GM21390 (cell line): ENCODE results near the gene SLAIN2.

ENCODE experiments used
- ATAC-seq: cut with Tn5 transposase; IDR thresholded peaks from one replicate; pipeline ENCODE4 v1.9.1; 2021; ENCODE audit not compliant: unreplicated experiment

The SLAIN2 gene

DNA sequence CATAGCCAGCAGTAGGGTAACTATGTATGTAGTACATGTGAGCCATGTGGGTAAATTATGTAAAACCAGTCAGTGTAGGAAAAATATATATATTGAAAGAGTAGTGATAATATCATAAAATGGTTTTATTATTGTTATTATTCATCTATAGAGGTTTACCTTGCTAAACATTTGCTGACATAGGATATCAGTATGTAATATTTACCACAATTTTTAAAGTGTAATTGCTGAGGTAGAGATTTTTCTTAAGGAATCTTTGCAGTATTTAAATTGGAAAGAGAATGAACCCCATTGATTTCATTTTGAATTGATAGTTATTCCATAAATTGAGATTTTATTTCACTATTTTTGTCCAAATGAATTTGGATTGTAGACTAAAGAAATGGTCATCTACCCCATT is 27.1 kb downstream of the SLAIN2 start:
- no peak for ATAC-seq

DNA sequence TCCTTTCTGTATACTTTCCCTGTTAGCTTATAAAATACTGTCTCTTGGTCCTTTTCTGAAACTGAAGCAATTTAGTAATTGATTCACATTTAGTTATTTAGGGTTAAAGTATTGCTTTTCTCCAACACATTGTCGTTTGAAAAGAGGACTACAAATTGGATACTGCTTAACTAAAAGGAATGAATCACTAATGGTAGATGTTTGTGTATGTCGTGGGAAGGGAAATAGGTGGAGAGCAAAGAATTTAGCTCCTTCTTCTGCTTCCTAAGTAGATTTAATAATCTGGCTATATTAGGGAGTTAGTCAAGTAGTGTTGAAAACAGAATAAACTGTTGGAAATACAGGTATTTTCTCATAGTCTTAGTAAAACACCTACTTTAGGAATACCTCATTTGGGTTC is 27.9 kb downstream of the SLAIN2 start:
- ATAC-seq = no peak

DNA sequence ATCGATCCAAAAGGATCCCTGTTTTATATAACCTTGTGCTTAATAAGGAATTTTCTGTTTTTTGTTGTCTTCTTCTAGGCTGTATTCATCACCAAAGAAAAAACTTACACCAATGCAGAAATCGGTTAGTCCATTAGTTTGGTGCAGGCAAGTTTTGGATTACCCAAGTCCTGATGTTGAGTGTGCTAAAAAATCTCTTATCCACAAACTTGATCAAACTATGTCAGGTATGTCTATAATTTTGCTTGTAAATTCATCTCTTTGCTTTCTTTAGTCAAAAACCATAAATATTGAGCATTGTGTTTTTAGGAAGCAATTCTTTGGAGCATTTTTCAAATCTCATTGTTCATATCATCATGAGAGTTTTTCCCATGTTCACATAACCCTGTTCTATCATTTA is 28.4 kb downstream of the SLAIN2 start:
- ATAC-seq = no peak

DNA sequence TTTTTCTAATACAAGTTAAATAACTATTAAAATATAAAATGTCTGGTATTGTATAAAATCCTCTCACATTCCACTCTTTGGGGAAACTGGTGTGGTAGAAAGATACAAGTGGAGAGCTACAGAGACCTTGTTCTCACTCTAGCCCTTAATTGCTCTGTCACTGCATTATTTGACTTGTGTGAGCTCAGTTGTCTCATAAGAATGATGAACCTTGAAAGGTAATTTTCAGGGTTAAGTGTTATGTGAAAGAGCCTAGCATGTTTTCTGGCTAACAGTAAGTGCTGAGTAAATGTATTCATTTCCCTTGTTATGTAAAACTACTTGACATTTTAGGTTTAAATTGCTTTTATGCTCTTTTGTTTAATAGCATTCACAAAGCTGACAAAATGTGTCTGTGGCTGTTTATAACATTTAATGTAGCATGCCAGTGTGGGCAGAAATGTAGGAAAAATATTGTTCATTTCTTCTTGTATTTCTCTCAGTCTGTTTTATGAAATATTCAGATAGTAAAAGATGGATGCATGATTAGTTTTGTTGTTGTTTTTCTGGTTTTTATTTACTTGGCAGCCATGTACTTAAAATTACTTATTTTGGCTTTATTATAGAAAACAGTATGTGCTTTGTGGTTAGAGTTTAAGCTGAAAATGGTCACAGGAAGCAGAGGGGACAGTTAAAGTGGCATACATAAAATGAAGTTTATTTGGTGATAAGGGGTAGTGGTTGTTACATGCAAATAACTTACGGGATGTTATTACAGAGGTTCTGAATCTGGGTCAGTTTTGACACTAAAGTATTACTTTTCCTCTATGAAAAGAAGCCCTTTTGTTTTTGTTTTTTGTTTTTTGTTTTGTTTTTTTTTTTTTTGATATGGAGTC is 29.2 kb downstream of the SLAIN2 start:
- ATAC-seq = no peak

DNA sequence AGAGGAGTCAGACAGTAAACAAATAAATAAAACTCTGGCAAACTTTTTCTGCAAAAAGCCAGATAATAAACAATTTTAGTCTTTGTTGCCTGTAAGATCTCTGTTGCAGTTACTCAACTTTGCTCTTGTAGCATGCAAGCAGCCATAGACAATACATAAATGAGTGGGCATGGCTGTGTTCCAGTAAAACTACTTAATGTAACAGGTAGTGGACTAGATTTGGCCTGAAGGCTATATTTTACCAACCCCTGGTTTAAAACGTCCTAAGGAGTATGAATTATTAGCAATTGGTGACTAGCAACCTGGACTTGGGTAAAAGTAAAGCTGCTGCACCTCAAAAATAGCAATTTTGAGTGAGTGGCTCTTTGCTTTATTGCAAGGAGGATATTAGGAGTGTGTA is 30.9 kb downstream of the SLAIN2 start:
- no peak for ATAC-seq

DNA sequence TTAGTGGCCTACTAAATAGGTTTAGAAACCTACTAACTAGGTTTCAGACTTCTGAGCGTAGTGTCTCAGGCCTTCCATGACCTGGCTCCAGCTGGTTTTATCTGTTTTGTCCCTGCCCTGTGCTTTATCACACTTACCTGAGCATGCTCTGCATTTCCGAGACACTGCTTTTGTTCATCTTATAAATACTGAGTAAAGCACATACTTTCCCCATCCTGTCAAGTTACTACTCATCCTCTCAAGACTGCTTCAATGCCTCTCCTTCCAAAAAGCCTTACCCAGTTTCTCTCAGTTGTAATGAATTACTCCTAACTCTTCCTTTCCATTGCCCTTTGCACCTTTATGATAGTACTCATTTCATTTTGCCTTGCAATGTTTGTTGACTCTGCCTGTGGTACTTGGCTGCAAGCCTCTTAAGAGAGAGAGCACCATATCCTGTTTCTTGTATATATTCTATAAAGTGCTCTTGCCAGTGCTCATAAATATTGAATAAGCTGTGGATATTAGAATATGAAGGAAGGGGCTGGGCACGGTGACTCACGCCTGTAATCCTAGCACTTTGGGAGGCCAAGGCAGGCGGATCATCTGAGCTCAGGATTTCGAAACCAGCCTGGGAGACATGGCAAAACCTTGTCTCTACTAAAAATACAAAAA is 34.4 kb downstream of the SLAIN2 start:
- ATAC-seq = no peak

DNA sequence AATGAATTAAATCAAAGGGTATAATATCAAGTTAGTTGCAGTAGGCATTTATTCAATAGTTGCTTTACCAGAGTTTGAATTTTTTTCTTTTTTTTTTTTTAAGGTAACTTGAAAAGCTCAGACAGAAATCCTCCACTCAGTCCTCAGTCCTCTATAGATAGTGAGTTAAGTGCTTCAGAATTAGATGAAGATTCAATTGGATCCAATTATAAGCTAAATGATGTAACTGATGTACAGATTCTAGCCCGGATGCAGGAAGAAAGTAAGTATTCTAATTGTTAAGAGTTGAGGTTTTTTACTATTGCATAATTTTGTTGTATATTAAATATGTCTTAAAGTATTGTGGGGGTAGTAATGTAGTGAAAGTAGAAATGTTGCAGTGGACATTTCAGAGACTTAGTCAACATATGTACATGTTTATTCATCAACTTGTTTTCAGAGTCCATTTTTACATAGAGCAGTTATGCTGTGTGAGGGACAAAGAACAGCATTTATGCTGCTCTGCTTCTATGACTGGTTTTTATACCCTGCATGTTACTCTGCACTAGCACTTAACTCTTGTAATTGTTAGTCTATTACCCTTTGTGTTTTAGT is 38.4 kb downstream of the SLAIN2 start:
- ATAC-seq = no peak

DNA sequence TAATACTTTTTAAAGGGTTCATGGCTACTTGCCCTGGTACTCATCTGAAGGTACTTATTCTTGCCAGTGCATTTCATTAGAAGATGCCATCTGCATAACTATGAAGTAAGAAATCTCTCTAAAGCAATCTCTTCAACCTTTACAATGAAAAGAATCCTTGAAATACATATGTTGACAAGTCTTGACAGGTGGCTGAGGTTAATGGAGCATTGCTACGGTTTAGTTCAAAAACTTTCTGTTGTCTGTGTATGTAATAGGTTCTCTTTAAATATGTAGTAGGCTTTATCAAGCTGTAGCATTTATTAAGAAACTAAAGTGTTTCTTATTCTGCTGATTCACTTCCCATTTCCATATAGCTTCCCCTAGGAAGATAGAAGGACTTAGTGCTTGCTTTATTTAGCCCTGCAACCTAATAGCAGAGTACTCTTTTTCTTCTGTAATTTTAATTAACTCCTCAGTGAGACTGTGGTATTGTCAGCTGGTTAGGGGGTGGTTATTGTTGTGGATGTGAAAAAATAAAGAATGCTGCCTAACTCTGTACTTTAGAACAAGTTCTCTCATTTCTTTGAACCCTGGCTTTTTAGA is 39.3 kb downstream of the SLAIN2 start:
- no peak for ATAC-seq

DNA sequence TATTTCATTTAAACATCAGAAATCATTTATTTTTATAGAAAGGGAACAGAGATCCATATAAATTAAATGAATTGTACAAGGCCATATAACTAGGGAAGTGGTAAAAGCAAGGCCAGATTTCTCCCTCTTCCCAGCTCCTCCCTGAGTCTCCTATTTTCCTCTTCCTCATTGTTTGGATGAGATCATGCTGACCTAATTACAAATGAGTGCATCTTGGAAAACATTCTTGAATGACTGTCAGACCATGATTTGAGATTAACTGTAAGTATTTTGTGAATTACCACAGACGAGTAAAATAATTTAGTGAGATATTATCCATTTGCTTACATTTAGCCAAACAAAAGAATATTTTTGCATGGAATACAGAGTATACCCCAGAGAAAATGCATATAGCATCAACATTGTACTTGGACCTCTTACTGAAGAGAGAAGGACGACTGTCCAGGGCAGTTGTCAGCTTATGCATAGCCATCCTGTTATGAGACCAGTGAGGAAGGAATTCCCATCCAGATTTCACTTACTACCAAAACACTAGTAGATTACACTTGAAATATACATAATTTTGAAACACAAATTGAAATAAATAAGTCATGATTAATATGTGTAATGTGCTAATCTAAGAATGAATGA is 47.3 kb downstream of the SLAIN2 start:
- no peak for ATAC-seq

DNA sequence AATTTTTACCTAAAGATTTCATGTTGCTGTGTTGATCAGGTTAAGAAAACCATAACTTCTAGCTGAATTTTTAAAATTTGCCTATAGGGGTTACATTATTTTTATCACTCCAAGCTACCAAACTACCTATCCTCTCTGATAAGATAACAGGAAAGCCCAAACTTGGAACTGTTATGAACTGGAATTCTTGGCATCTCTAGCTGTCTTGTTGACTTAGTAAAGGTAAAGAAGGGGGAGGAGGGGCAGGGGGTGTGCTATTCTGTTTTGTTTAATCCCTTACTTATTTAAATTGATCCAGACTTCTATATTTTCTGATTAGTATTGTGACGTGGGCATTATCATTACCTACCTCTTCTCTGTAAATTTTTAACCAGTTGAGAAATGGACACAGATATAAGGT is 54.7 kb downstream of the SLAIN2 start:
- ATAC-seq = no peak

DNA sequence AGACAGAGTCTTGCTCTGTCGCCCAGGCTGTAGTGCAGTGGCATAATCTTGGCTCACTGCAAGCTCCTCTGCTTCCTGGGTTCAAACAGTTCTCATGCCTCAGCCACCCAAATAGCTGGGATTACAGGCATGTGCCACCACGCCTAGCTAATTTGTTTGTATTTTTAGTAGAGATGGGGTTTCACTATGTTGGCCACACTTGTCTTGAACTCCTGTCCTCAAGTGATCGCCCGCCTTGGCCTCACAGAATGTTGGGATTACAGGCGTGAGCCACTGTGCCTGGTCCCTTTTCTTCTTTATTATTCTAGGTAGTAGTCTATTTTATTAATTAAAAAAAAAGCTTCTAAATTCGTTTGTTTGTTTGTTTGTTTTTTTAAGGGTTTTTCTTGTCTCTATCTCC is 59.1 kb downstream of the SLAIN2 start:
- ATAC-seq = no peak

DNA sequence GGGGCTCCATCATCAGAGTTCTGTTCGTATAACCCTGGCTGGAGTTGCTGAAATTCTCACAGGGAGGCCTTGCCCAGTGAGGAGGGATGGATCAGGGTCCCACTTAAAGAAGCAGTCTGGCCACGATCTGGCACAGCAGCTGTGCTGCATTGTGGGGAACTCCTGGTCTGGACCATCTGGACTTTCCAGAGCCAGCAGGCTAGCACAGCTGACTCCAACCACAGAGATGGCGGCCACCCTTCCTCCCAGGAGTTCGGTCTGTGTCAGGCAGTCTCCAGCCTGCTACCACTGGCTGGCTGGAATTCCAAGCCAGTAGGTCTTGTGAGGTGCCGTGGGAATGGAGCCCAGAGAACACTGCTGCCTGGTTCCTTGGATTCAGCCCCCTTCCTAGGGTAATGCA is 62.0 kb downstream of the SLAIN2 start:
- no peak for ATAC-seq

DNA sequence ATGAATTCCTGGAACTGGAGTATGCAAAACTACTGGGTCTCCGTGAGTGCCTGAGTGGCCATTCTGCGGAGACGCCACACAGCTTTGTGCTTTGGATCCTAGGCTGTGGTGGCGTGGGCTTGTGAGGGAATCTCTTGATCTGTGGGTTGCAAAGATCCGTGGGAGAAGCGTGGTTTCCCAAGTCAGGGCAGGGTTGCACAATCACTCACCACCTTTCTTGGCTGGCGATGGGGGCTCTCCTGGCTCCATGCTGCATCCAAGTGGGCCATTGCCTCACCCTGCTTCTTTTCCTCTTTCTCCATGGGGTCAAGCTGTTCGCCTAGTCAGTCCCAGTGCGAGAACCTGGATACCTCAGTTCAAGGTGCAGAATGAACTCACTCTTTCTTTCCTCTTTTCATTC is 62.5 kb downstream of the SLAIN2 start:
- ATAC-seq = no peak

DNA sequence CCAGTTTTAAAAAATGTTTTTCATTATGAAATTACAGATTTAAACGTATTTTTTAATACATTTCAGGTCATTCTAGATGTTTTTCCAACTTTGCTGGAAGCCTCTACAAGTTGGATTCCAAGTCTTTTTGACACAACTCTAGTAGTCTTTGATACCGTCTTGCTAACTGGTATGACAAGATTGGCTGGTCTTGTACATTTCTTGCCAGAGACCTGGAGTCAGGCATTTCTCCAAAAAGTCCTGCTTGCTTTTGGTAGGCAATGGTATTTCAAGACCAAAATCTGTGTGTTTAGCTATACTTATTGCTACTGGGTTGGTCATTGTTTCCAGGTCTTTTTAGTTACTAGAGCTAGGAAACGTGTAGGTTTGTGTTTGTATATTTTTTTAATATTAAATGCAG is 64.6 kb downstream of the SLAIN2 start:
- no peak for ATAC-seq

DNA sequence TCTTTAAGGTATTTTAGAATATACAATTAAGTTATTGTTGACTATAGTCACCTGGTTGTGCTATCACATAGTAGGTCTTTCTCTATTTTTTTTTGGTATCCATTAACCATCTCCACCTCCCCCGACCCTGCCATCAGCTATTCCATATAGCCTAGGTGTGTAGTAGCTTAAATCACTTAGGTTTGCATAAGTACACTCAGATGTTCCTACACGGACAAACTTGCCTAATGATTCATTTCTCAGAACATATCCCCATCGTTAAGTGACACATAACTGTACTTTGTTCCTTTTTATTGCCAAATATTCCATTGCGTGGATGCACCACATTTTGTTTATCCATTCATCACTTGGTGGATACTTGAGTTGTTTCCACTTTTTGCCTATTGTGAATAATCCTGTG is 67.9 kb downstream of the SLAIN2 start:
- no peak for ATAC-seq

DNA sequence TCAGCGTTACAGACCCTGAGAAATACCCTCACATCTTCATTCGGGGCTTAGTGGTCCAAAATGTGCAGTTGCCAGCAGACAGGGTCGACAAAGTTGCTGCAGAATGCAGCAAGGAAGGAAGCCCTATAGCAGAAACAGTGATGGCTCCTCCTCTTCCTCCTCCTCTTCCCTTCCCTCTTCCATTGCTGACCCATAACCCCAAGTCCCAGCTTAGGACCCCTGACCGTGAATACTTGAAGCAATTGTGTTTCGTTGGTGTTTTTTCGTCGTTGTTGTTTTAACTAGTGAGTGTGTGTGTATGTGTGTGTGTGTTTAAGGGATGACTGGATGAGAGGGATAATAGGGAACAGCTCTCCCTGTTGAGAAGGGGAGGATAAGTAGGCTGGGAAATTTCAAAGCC is 69.5 kb downstream of the SLAIN2 start:
- ATAC-seq = no peak

DNA sequence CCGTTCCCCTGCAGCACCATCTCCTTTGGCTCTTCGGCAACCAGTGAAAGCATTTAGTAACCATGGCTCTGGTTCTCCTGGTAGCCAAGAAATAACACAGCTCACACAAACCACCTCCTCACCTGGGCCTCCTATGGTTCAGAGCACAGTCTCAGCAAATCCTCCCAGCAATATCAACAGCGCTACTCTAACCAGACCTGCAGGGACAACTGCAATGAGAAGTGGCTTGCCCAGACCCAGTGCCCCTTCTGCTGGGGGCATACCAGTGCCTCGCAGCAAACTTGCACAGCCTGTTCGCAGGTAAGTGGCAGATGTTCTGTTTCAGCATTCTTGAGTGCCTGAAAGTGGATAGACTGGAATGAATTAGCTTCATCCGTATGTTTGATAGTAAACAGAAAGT is 78.8 kb downstream of the SLAIN2 start:
- ATAC-seq = no peak

DNA sequence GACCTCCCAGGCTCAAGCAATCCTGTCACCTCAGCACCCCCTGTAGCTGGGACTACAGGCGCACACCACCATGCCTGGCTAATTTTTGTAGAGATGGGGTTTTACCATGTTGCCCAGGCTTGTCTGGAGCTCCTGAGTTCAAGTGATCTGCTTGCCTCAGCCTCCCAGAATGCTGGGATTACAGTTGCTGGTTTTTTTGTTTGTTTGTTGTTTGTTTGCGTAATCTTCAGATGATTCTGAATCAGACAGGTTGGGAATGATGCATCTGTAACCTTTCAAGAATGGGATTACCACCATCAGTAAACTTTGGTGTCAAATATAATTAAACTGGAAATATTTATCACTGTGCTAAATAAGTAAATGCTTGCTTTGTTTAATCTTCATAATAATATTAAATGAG is 79.8 kb downstream of the SLAIN2 start:
- no peak for ATAC-seq

DNA sequence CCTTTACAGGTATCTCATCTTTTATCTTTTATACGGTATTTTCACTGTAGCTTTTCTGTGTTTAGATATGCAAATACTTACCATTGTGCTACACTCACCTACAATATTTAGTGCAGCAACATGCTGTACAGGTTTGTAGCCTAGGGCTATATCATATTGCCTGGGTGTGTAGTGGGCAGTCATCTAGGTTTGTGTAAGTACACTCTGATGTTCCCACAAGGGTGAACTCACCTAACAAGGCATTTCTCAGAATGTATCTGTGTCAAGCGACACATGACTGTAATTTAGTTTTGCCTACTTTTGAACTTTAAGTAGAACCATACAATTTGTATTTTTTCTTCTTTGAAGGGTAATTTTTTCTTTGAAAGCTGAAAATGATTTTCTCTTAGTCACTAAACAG is 87.6 kb downstream of the SLAIN2 start:
- ATAC-seq = no peak

DNA sequence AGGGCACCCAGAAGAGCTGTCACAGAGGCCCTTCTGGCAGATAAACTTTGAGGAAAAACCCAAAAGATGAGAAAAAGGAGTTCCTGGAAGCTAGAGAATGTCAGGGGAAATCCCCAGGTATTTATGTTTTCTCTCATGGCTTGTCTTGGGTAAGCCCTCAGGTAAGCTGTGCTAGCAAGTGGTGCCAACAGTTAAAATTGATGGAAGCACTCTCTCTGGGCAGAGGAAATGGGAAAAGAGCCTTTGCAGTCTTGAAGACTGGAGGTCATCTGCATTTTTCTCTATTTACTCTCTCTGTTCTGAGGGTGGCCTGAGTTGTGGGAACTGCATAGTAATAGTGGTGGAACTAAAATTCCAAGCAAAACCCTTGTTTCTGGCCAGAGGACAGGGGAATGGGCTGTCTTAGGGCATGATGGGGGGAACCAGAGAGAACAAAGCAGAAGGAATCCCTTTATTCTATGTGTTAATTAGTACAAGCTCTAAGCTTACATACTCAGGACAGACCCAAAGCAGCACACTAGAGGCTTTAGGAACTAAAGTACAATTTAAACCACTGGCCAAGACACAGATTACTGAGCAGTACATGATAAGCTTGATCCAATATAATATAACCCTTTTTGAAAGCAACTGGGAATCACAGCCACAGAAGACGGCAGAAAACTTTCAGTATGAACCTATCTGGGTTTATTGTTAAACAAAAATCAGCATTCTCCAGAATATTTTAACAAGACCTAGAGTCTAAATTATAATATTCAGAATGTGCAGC is 88.6 kb downstream of the SLAIN2 start:
- no peak for ATAC-seq

DNA sequence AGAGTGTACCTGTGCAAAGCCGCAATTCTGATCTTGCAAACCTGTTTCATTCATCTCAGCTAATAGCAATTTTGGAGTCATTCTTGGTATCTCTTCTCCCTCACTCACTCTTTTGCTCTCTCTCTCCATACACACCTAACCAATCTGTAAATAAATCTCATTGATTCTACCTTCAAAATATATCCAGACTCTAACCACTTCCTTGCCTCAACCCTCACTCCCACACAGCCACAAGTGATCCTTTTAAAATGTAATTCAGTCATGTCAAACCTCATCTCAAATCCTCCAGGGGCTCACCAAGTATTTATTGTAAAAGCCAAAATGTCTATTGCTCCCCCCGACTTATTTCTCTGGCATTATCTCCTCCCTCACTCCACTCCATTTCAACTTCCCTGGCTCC is 90.1 kb downstream of the SLAIN2 start:
- no peak for ATAC-seq
